Panc1 (cell line): ENCODE measurements around the gene KCNK6.

Source experiments
- CTCF ChIP-seq: fragments of 450-650 bp; IDR thresholded peaks from 2 replicates; pipeline ENCODE4 v1.5.1; 2017; ENCODE audit warnings: mild to moderate bottlenecking
- POLR2AphosphoS5 ChIP-seq: IDR thresholded peaks from 2 replicates; pipeline ENCODE4 v1.6.1; 2012; ENCODE audit warnings: mild to moderate bottlenecking, low read depth, low read length, moderate library complexity

- no peak for TF ChIP-seq CTCF
- TF ChIP-seq POLR2AphosphoS5 = no peak
These were observed 57.4 kb downstream of the KCNK6 start for GRCh38 chr19:38377052-38377451.
